ENCODE results near the gene CCNK. TPM values are rescaled to one million over a fixed set of nuclear protein-coding genes. Genes with fewer than 3 reads are reported as not detected.
A peak's percentile ranks its signal among the peaks of the same experiment; 100 is the strongest.

The CCNK gene
- polyA plus RNA-seq, 2 of the 4 experiments (the other 2 are of a cell fraction) = 22.7 to 46.6 TPM

DNA sequence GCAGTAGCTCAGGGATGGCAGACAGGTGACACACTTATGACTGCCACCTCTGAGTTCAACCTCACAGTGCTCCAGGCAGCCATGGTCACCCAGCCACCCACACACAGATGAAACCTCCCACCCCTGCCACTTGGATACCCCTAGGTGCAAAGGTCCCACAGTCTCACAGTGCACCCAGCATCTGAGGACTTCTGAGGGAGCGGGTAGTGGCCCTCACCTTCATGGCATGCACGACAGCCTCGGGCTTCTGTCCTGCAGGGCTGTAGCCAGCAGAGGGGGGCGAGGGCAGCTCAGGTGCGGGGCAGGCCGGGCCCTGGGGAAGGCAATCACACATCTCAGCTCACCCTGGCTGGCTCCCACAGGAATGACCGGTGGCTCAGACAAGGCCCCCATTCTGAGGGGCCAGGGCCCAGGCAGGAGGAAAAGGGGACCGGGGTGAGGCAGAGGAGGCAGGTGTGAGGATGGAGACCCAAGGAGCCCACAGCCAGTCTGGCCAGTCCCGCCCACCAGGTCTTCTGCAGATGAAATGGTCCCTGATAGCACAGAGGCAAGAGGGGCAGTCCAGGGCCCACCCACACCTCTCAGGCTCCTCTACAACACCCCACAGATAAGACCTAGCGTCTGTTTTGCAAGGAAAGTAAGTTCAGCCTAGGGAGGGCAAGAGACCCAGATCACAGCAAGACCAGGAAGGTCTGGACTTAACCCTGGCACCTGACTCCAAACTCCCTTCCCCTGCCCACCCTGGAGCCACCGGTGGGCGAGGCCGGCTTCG lies 35.8 kb downstream of the CCNK start:
- ATAC-seq = no peak
- Histone ChIP-seq H3K27ac (no peak overlapping the region), H3K4me1 (peaks cover 9% of the 10 kb centered on the region), H3K4me2 (no peak overlapping the region), H3K9me3 (no peaks in the 10 kb centered on the region), H3K4me3 (no peak overlapping the region)
- TF ChIP-seq MAZ (IDR thresholded peaks at IDR 0.05; ENCODE audit: borderline replicate concordance, low read depth, low read length) (no peak), POLR2A (IDR thresholded peaks at IDR 0.05; ENCODE audit: low read length) (no peak), CBX8 (IDR thresholded peaks at IDR 0.05) (no peak), EHMT2 (IDR thresholded peaks at IDR 0.05; ENCODE audit: low read depth) (no peak), EP300 (IDR thresholded peaks at IDR 0.05) (no peak), EHF (CRISPR knock-in tag; IDR thresholded peaks at IDR 0.05) (no peak), PHF8 (IDR thresholded peaks at IDR 0.05; ENCODE audit: borderline replicate concordance, low read depth) (no peak), HOXA7 (CRISPR knock-in tag; IDR thresholded peaks at IDR 0.05) (no peak), HEYL (CRISPR knock-in tag; IDR thresholded peaks at IDR 0.05) (no peak), FOSL2 (IDR thresholded peaks at IDR 0.05) (no peak), FOSL2 (CRISPR knock-in tag; IDR thresholded peaks at IDR 0.05) (no peak), CEBPB (IDR thresholded peaks at IDR 0.05) (no peak), ZFP36 (IDR thresholded peaks at IDR 0.05; ENCODE audit: borderline replicate concordance, partially characterized antibody) (no peak)
- TF ChIP-seq, protein P1, sequence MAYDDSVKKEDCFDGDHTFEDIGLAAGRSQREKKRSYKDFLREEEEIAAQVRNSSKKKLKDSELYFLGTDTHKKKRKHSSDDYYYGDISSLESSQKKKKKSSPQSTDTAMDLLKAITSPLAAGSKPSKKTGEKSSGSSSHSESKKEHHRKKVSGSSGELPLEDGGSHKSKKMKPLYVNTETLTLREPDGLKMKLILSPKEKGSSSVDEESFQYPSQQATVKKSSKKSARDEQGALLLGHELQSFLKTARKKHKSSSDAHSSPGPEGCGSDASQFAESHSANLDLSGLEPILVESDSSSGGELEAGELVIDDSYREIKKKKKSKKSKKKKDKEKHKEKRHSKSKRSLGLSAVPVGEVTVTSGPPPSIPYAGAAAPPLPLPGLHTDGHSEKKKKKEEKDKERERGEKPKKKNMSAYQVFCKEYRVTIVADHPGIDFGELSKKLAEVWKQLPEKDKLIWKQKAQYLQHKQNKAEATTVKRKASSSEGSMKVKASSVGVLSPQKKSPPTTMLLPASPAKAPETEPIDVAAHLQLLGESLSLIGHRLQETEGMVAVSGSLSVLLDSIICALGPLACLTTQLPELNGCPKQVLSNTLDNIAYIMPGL (CRISPR knock-in tag; IDR thresholded peaks at IDR 0.05; ENCODE audit: borderline replicate concordance) = no peak
- TF ChIP-seq, protein P2, sequence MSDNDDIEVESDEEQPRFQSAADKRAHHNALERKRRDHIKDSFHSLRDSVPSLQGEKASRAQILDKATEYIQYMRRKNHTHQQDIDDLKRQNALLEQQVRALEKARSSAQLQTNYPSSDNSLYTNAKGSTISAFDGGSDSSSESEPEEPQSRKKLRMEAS (IDR thresholded peaks at IDR 0.05) = no peak
- TF ChIP-seq, protein P3, sequence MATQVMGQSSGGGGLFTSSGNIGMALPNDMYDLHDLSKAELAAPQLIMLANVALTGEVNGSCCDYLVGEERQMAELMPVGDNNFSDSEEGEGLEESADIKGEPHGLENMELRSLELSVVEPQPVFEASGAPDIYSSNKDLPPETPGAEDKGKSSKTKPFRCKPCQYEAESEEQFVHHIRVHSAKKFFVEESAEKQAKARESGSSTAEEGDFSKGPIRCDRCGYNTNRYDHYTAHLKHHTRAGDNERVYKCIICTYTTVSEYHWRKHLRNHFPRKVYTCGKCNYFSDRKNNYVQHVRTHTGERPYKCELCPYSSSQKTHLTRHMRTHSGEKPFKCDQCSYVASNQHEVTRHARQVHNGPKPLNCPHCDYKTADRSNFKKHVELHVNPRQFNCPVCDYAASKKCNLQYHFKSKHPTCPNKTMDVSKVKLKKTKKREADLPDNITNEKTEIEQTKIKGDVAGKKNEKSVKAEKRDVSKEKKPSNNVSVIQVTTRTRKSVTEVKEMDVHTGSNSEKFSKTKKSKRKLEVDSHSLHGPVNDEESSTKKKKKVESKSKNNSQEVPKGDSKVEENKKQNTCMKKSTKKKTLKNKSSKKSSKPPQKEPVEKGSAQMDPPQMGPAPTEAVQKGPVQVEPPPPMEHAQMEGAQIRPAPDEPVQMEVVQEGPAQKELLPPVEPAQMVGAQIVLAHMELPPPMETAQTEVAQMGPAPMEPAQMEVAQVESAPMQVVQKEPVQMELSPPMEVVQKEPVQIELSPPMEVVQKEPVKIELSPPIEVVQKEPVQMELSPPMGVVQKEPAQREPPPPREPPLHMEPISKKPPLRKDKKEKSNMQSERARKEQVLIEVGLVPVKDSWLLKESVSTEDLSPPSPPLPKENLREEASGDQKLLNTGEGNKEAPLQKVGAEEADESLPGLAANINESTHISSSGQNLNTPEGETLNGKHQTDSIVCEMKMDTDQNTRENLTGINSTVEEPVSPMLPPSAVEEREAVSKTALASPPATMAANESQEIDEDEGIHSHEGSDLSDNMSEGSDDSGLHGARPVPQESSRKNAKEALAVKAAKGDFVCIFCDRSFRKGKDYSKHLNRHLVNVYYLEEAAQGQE (IDR thresholded peaks at IDR 0.05) = no peak
- POLR2A ChIA-PET = interaction anchor here (1.2 kb wide), 1 partner anchor 36 kb away, joined by 3 read pairs; the partner anchor contains the start of genes CCNK and SETD3
- no peak for FAIRE-seq
- CTCF ChIA-PET = interaction anchor here (0.5 to 2.1 kb wide), 37 partner anchors 9 to 430 kb away, joined by 3 to 11 read pairs (median 4); partner anchors contain the start of gene CCDC85C
- 94% methylated on average over 8 of the region's 14 CpGs for WGBS (ENCODE audit: missing lambda C conversion rate)
- DNase-seq (ENCODE audit: low read depth in 1 of 2, low spot score in 1 of 2) = no peak

DNA sequence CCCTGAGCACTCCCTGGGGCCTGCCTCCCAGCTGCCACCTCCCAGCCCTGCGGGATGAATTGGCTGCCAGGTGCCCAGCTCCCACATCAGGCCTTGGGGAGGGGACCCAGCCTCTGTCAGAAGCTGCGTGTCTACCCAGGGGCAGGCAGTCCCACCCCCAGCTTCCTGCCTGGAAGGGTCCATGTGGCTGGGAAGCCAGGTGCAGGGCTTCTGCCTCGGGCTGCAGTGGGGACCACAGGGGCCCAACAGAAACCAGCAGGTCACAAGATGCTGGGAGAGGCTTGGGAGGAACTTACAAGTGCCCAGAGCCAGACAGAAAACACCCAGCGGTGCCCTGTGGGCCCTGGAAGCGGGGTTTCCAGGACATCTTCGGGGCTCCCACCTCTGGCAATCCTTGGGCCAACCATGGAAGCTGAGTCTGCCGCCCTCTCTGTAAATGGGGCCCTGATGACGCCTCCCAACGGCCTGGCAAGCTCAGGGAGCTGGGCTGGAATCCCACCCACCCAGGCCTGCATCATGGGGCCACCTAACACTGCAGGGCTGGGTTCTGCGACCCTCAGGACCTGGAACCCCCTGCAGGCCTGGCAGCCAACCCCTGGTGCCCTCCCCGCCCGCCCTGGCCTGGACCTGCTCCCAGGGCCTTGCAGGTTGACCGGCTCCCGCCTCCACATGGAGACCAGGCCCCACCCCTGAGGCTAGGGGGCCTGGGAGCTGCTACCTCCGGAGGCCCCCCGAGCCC lies 36.6 kb downstream of the CCNK start:
- peaks cover 16% of the 10 kb centered on the region for H3K4me1 ChIP-seq
- DNase-seq (ENCODE audit: low read depth in 1 of 2, low spot score in 1 of 2) (no peak), FAIRE-seq (no peak), ATAC-seq (peak in 1 of 2 experiments; percentile 1; a peak in 3 of 6 replicates)
- WGBS (ENCODE audit: missing lambda C conversion rate) = 92% methylated on average over 2 of the region's 16 CpGs
- ChIA-PET POLR2A (no interaction called here), CTCF (interaction anchor here (0.7 to 2.1 kb wide), 38 partner anchors 10 to 430 kb away, joined by 3 to 11 read pairs (median 4); partner anchors contain the start of gene CCDC85C)
- peak overlapping the region in 1 of 2 experiments; percentile 58; a peak in 3 of 6 replicates for H3K27ac ChIP-seq
- no peak for TF ChIP-seq ZFP36 (IDR thresholded peaks at IDR 0.05; ENCODE audit: borderline replicate concordance, partially characterized antibody)
- no peak for TF ChIP-seq ESRRA (IDR thresholded peaks at IDR 0.05; ENCODE audit: borderline replicate concordance, low read length)
- TF ChIP-seq, protein P4, sequence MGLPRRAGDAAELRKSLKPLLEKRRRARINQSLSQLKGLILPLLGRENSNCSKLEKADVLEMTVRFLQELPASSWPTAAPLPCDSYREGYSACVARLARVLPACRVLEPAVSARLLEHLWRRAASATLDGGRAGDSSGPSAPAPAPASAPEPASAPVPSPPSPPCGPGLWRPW (IDR thresholded peaks at IDR 0.05) = no peak
- TF ChIP-seq, protein P5, sequence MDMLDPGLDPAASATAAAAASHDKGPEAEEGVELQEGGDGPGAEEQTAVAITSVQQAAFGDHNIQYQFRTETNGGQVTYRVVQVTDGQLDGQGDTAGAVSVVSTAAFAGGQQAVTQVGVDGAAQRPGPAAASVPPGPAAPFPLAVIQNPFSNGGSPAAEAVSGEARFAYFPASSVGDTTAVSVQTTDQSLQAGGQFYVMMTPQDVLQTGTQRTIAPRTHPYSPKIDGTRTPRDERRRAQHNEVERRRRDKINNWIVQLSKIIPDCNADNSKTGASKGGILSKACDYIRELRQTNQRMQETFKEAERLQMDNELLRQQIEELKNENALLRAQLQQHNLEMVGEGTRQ (IDR thresholded peaks at IDR 0.05) = no peak
- no peaks in the 10 kb centered on the region for H3K9me3 ChIP-seq
- H3K4me2 ChIP-seq = no peak overlapping the region
- H3K4me3 ChIP-seq = no peak overlapping the region
